GM18507 (cell line): ENCODE measurements around the gene GLB1L.
"Not testable (repeated sequence)": the region's sequence is repeated elsewhere in the genome, so short reads cannot be mapped to it uniquely, and the experiment has no call there.

Experiments
- DNase-seq: peaks from one replicate; pipeline ENCODE4 v3.0.0; 2011; ENCODE audit warnings: low read depth; ENCODE audit not compliant: insufficient read length; ENCODE audit errors: extremely low spot score
- FAIRE-seq: peaks from 2 replicates; lab custom pipeline; 2011; peaks lifted over from hg19 to GRCh38; lab: Jason Lieb, UNC

GLB1L gene

GRCh38 chr2:219245148-219245898 is at the start of gene GLB1L, which contains the start of gene STK16:
TSS of gene GLB1L (minus strand) at chr2:219245444. CDS start at chr2:219243573, 1,871 bp downstream.
TSS of gene STK16 (plus strand) at chr2:219245479. CDS start at chr2:219246000, 521 bp downstream.
- DNase-seq, result peak; percentile 94
- peak; percentile 94 for FAIRE-seq

- DNase-seq, result peak; percentile 94
- FAIRE-seq, result peak; percentile 90
These were observed 49.4 kb upstream of the GLB1L start for GRCh38 chr2:219294356-219295351.

DNA sequence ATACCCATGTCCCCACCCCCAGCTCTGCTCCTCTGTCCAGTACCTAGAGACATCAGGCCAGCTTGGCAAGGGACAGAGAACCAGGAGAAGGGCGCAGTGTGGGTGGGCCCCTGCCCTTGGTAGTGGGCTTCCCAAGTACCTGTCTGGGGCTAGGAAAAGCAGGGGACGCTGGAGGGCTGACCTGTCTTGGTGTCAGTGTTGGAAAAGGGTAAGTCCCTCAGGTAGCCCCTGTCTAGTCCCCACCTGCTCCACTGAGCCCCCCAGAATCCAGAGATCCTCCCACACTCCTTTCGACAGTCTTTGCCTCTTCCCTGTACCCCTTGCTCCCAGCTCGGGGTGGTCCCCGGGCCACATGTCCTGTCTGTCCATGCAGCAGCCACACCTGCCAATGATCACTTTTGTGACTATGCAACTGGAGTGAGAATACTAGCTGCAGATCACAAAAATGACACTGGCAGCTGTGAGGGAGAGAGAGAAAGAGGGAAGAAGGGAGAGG is 48.5 kb upstream of the GLB1L start:
- FAIRE-seq (no peak), DNase-seq (no peak)

- DNase-seq, result no peak
These were observed 47.4 kb upstream of the GLB1L start for GRCh38 chr2:219292616-219293015.

GRCh38 chr2:219291910-219292490 is 46.8 kb upstream of the GLB1L start:
- DNase-seq, result no peak
- no peak for FAIRE-seq

More at GRCh38 chr2:219292616-219293015, 47.4 kb upstream of the GLB1L start:
- no peak for FAIRE-seq

GRCh38 chr2:219291394-219291793 is 46.1 kb upstream of the GLB1L start:
- FAIRE-seq (no peak), DNase-seq (no peak)

DNA sequence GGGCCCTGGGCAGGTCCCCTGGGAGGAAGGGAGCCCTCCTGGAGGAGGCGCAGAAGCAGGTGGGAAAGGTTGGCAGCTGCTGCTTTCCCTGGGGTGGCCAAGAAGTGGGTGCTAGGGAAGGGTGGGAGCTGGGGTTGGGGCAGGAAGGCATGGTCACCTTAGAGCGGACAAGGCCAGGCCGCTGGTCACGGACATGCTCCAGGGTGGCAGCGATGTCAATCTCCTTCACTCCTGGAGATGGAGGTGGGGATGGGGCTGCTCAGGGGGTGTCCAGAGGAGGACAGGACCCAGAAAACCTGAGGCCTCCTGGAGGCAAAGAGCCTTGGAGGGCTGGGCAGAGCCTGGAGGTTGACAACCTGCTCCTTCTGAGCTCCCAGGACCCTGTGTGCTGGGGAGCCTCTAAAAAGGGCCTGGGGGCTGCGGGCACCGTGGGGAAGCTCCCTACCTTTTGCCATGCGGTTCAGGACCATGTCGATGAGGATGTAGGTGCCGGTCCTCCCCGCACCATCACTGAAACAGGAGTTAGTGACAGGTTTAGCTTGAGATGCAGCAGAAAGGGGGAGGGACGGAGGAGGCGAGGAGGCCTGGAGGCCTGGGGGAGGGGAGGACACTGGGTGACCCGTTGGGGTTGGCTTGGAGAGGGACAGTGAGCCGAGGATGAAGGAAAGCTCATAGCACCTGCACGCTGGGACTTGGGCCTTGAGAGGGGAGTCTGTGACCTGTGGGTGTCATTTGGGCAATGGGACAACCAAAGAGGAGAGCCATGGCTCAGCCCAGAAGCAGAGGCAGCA is 45.3 kb upstream of the GLB1L start:
- no peak for DNase-seq
- FAIRE-seq, result no peak

- FAIRE-seq, result no peak
- DNase-seq, result no peak
These were observed 44.5 kb upstream of the GLB1L start for GRCh38 chr2:219289537-219290361.

GRCh38 chr2:219289195-219289536 is 43.9 kb upstream of the GLB1L start:
- FAIRE-seq (no peak), DNase-seq (no peak)

GRCh38 chr2:219287580-219288265 is 42.5 kb upstream of the GLB1L start:
- FAIRE-seq (no peak), DNase-seq (no peak)

- not testable (repeated sequence) for DNase-seq, FAIRE-seq
These were observed 41.8 kb upstream of the GLB1L start for GRCh38 chr2:219287116-219287440.

GRCh38 chr2:219286436-219287115 is 41.3 kb upstream of the GLB1L start:
- FAIRE-seq (no peak), DNase-seq (no peak)

- no peak for FAIRE-seq
- DNase-seq, result no peak
These were observed 40.7 kb upstream of the GLB1L start for GRCh38 chr2:219285894-219286425.

- no peak for DNase-seq
- FAIRE-seq, result no peak
These were observed 40.1 kb upstream of the GLB1L start for GRCh38 chr2:219285373-219285735.

GRCh38 chr2:219284501-219285372 is 39.5 kb upstream of the GLB1L start:
- DNase-seq, result no peak
- FAIRE-seq, result no peak

DNA sequence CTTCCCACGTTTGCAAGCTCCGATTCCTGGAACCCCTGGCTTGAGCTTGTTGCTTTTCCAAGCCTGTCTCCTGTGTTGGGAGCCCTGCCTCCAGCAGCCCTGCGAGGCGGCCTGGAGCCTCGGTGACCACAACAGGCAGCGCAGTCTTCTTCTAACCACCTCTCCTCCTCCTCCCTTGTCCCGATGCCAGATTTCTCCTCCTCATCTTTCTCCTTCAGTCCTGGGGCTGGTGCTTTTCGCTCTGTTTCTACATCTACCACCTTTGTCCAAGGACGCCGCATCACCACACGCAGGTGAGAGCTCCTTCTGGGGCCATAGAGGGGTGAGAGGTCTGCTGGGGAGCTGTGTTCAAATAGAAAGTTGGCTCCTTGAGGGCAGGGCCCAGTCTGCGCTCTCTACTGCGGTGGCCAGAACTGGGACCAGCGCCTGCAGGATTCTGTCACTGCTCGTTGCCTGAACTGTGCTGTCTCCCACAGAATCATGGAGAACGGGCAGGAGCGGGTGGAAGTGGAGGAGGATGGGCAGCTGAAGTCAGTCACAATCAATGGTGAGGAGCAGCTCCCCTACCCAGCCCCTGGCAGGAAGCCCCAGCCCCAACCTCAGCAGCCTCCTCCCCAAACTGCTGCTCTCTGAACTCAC is 37.8 kb upstream of the GLB1L start:
- DNase-seq (no peak), FAIRE-seq (no peak)
